Sigmoid colon (tissue), 7 donors: Measurements from ENCODE around the gene VWA3A. TPM values are rescaled to one million over a fixed set of nuclear protein-coding genes. Genes with fewer than 3 reads are reported as not detected.

Experiments used
- DNase-seq: peaks from one replicate; pipeline ENCODE4 v3.0.0-alpha.2; 2019
- H3K27ac ChIP-seq, 4 donors: fragments of 200-600 bp; sonication (generic); one replicate each; pipeline ENCODE4 v1.5.1; 2016 to 2019; ENCODE audit warnings: mild to moderate bottlenecking in 1 of 4
- H3K27me3 ChIP-seq, 3 donors: fragments of 200-600 bp; sonication (generic); one replicate each; pipeline ENCODE4 v1.5.1; 2019; ENCODE audit warnings: mild to moderate bottlenecking in 1 of 3
- H3K36me3 ChIP-seq, 4 donors: fragments of 200-600 bp; sonication (generic); one replicate each; pipeline ENCODE4 v1.5.1; 2016 to 2019
- H3K4me1 ChIP-seq, 4 donors: fragments of 200-600 bp; sonication (generic); one replicate each; pipeline ENCODE4 v1.5.1; 2017 to 2019
- H3K4me3 ChIP-seq, 4 donors: fragments of 200-600 bp; sonication (generic); one replicate each; pipeline ENCODE4 v1.5.1; 2017 to 2019; ENCODE audit warnings: mild to moderate bottlenecking in 2 of 4, moderate library complexity in 1 of 4
- H3K9me3 ChIP-seq, 4 donors: fragments of 200-600 bp in 3 of 4; sonication (generic) in 3 of 4; one replicate each; pipeline versions ENCODE4 v1.5.1 to v1.6.1; 2013 to 2019
- CTCF ChIP-seq, 4 experiments: fragments of 450-650 bp in 3 of 4; fragments of 200-600 bp in 1 of 4; IDR thresholded peaks; one replicate each; pipeline ENCODE4 v1.5.1; 2016 to 2019; ENCODE audit warnings: antibody characterized with exemption in 4 of 4, mild to moderate bottlenecking in 3 of 4, moderate library complexity in 2 of 4
- EP300 ChIP-seq, 4 donors: sonication (generic); formaldehyde crosslinking; IDR thresholded peaks; one replicate each; pipeline ENCODE4 v1.6.1; 2017; ENCODE audit warnings: antibody characterized with exemption in 4 of 4
- POLR2A ChIP-seq, 2 donors: fragments of 450-650 bp; IDR thresholded peaks; one replicate each; pipeline ENCODE4 v1.6.1; 2016; ENCODE audit warnings: antibody characterized with exemption in 2 of 2, mild to moderate bottlenecking in 2 of 2, moderate library complexity in 2 of 2
- POLR2AphosphoS5 ChIP-seq, 4 donors: sonication (generic); formaldehyde crosslinking; IDR thresholded peaks; one replicate each; pipeline ENCODE4 v1.6.1; 2017; ENCODE audit warnings: antibody characterized with exemption in 4 of 4
- WGBS, 2 donors: extraction: QIAGEN DNeasy Blood & Tissue Kit; methylation state at CpG; one replicate each; pipeline ENCODE4 v1.1.7; 2013; 5-methylcytosine and 5-hydroxymethylcytosine counted together
- intact Hi-C: fragments of 100-400 bp; cut with DNase I; formaldehyde crosslinking; loops from one replicate; pipeline ENCODE4 v1.15.1; 2023
- polyA plus RNA-seq, 3 donors: library from polyadenylated mRNA; stranded (reverse); fragments of 200-250 nt; gene quantifications; one replicate each; pipeline ENCODE4 v1.2.3, GENCODE V29; 2013
- total RNA-seq, 4 donors: library from RNA; depleted of rRNA; stranded (reverse); fragments of >200 nt; gene quantifications; one replicate each; pipeline ENCODE4 v1.1.0, GENCODE V29; 2016
- donor health status: healthy with polysubstance abuse.
- donor health status: Bipolar disorder and iron deficiency.
- donor health status: healthy.

VWA3A gene
- total and polyA plus RNA-seq, 7 donors, result under 0.01 to 0.55 (median 0.07) TPM; not detected in 4

DNA sequence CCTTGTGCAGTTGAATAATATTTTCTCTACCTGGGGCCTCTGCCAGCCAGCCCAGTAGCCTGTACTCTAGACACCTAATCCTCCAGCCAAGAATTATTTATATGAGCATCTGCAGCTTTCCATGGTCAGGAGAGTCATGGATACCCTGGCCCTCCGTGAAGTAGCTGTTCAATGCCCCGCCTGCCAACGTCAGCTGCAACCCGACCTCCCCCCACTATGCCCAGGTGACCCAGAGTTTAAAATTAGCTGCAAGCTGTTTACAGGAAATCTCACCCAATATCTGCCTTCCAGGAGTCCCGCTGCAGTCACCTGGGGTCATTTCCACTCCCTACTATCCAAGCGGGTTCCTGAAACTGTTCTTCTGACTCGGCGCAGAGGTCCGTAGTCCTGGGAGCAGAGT, 82.3 kb downstream of the VWA3A start:
- intact Hi-C loops, result no loop called here
- 57 to 75% methylated on average over 9 of the region's 9 CpGs for WGBS, 2 donors

DNA sequence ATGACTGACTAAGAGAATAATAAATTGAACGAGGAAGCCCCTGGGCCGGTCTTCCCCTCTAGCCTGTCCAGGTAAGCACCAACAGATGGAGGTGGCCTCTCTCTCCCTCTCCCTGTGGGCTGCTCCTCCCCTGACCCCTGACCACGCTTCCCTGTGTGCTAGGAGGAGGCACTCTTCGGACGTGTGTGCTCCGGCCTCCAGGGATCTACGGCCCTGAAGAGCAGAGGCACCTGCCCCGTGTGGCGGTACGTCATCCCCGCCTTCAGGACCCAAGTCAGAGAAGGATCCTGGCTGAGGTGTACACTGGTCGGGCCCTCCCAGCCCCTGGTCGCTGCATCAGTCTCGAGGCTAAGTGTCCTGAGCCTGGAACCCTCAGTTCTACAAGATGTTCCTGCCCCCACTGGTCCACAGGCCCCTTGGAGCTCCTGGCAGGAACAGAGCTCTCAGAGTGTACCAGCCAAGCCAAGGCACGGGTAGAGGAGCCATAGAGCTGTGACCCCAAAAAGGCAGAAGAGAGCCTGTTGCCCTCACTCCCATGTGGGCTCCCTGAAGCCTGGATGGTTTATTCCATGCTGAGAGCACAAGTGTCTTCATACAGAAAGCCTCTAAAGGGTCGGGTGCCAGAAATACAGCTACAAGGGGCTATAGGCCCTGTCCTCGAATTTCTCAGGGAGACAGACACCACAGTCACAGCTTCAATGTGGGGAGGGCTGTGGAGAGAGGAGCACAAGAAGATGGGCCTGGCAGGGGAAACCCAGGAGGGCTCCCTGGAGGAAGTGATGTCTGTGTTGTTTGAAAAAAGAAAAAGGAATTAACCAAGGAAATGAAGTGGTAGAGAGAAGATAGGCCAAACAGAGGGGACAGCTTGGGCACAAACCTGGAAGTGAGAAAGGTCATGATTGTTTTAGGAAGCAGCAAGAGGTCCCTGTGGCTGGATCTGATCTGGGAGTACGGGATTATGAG, 85.9 kb downstream of the VWA3A start:
- intact Hi-C loops, result no loop called here
- 79 to 83% methylated on average over 18 of the region's 18 CpGs for WGBS, 2 donors
- no peaks in the 10 kb centered on the region for H3K27me3 ChIP-seq

More for the DNA sequence above, 82.3 kb downstream of the VWA3A start:
- no peaks in the 10 kb centered on the region for H3K4me1 ChIP-seq
- no peak for DNase-seq
- H3K27me3 ChIP-seq, result no peaks in the 10 kb centered on the region
- no peak overlapping the region for H3K27ac ChIP-seq
- H3K9me3 ChIP-seq, result no peaks in the 10 kb centered on the region
- no peaks in the 10 kb centered on the region for H3K36me3 ChIP-seq
- TF ChIP-seq CTCF (IDR thresholded peaks at IDR 0.05) (no peak), POLR2A (IDR thresholded peaks at IDR 0.05) (no peak), EP300 (IDR thresholded peaks at IDR 0.05) (no peak), POLR2AphosphoS5 (IDR thresholded peaks at IDR 0.05) (no peak)
- H3K4me3 ChIP-seq, result no peak overlapping the region

GRCh38 chr16:22181426-22181825, 89.1 kb downstream of the VWA3A start:
- no peak for DNase-seq
- no peaks in the 10 kb centered on the region for H3K4me1 ChIP-seq
- H3K4me3 ChIP-seq, result no peak overlapping the region
- H3K36me3 ChIP-seq, result no peaks in the 10 kb centered on the region
- WGBS, 2 donors, result 89 to 93% methylated on average over 11 of the region's 11 CpGs
- no peak overlapping the region for H3K27ac ChIP-seq
- intact Hi-C loops, result no loop called here
- no peak for TF ChIP-seq CTCF (IDR thresholded peaks at IDR 0.05)
- no peaks in the 10 kb centered on the region for H3K9me3 ChIP-seq
- no peaks in the 10 kb centered on the region for H3K27me3 ChIP-seq

More for the DNA sequence above, 85.9 kb downstream of the VWA3A start:
- Histone ChIP-seq H3K27ac (no peak overlapping the region), H3K4me1 (no peaks in the 10 kb centered on the region), H3K9me3 (no peaks in the 10 kb centered on the region), H3K4me3 (no peak overlapping the region), H3K36me3 (no peaks in the 10 kb centered on the region)
- no peak for TF ChIP-seq POLR2A (IDR thresholded peaks at IDR 0.05)
- TF ChIP-seq EP300 (IDR thresholded peaks at IDR 0.05), result no peak
- no peak for TF ChIP-seq CTCF (IDR thresholded peaks at IDR 0.05)
- TF ChIP-seq POLR2AphosphoS5 (IDR thresholded peaks at IDR 0.05), result no peak
- DNase-seq, result no peak

- Histone ChIP-seq H3K27ac (no peak overlapping the region), H3K4me1 (no peaks in the 10 kb centered on the region), H3K36me3 (no peaks in the 10 kb centered on the region), H3K4me3 (no peak overlapping the region), H3K27me3 (no peaks in the 10 kb centered on the region), H3K9me3 (no peaks in the 10 kb centered on the region)
- 57 to 82% methylated on average over 7 of the region's 7 CpGs for WGBS, 2 donors
- no peak for DNase-seq
- intact Hi-C loops, result no loop called here
- TF ChIP-seq POLR2A (IDR thresholded peaks at IDR 0.05) (no peak), POLR2AphosphoS5 (IDR thresholded peaks at IDR 0.05) (no peak), EP300 (IDR thresholded peaks at IDR 0.05) (no peak), CTCF (IDR thresholded peaks at IDR 0.05) (no peak)
These were observed 89.5 kb downstream of the VWA3A start for GRCh38 chr16:22181843-22182242.
